DND-41 (cell line): ENCODE measurements around the gene GSC.

ENCODE experiments used
- EZH2 ChIP-seq: IDR thresholded peaks from 3 replicates; pipeline ENCODE4 v1.6.1; 2012; ENCODE audit warnings: borderline replicate concordance, low read depth, mild to moderate bottlenecking, moderate library complexity, low read length, inconsistent platforms; ENCODE audit not compliant: severe bottlenecking
- TF ChIP-seq, protein P1 (sequence below): IDR thresholded peaks from 2 replicates; pipeline ENCODE4 v1.5.1; 2012; ENCODE audit warnings: borderline replicate concordance, low read length, moderate library complexity, mild to moderate bottlenecking; ENCODE audit not compliant: poor library complexity, severe bottlenecking; ENCODE audit errors: extremely low read depth

- TF ChIP-seq, protein P1, sequence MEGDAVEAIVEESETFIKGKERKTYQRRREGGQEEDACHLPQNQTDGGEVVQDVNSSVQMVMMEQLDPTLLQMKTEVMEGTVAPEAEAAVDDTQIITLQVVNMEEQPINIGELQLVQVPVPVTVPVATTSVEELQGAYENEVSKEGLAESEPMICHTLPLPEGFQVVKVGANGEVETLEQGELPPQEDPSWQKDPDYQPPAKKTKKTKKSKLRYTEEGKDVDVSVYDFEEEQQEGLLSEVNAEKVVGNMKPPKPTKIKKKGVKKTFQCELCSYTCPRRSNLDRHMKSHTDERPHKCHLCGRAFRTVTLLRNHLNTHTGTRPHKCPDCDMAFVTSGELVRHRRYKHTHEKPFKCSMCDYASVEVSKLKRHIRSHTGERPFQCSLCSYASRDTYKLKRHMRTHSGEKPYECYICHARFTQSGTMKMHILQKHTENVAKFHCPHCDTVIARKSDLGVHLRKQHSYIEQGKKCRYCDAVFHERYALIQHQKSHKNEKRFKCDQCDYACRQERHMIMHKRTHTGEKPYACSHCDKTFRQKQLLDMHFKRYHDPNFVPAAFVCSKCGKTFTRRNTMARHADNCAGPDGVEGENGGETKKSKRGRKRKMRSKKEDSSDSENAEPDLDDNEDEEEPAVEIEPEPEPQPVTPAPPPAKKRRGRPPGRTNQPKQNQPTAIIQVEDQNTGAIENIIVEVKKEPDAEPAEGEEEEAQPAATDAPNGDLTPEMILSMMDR = no peak
- no peak for TF ChIP-seq EZH2
These were observed 15.4 kb downstream of the GSC start for GRCh38 chr14:94754391-94754942.
